GM23338 (cell line): ENCODE results near the gene GLRA1. TPM values are rescaled to one million over a fixed set of nuclear protein-coding genes. Genes with fewer than 3 reads are reported as not detected.

Source experiments
- CTCF ChIP-seq, 2 experiments: fragments of 200-600 bp in 1 of 2; sonication (generic) in 1 of 2; conservative IDR thresholded peaks; 2 replicates each; pipeline versions ENCODE4 v1.5.1 to v1.6.1; 2016 to 2017; ENCODE audit warnings: antibody characterized with exemption in 2 of 2, low read depth in 2 of 2, mild to moderate bottlenecking in 2 of 2, moderate library complexity in 1 of 2
- EZH2 ChIP-seq: fragments of 200-600 bp; sonication (generic); IDR thresholded peaks from one replicate; pipeline ENCODE4 v1.8.0; 2017; ENCODE audit warnings: antibody characterized with exemption, mild to moderate bottlenecking, low read depth; ENCODE audit not compliant: unreplicated experiment
- EZH2phosphoT487 ChIP-seq: fragments of 200-600 bp; sonication (generic); IDR thresholded peaks from one replicate; pipeline ENCODE4 v1.8.1; 2018; ENCODE audit warnings: antibody characterized with exemption; ENCODE audit not compliant: unreplicated experiment
- JUNB ChIP-seq: IDR thresholded peaks from one replicate; pipeline ENCODE4 v1.6.1; 2016; ENCODE audit warnings: antibody characterized with exemption; ENCODE audit not compliant: unreplicated experiment
- NANOG ChIP-seq: IDR thresholded peaks from 2 replicates; pipeline ENCODE4 v1.6.1; 2016; ENCODE audit warnings: antibody characterized with exemption, borderline replicate concordance
- STAT1 ChIP-seq: IDR thresholded peaks from one replicate; pipeline ENCODE4 v1.6.1; 2016; ENCODE audit warnings: antibody characterized with exemption; ENCODE audit not compliant: unreplicated experiment
- ZNF114 ChIP-seq: fragments of 250-450 bp; sonication (Bioruptor Pico); IDR thresholded peaks from 2 replicates; pipeline ENCODE4 v1.5.0; 2020; ENCODE audit warnings: mild to moderate bottlenecking, moderate library complexity
- ZNF462 ChIP-seq: fragments of 250-450 bp; sonication (Bioruptor Pico); IDR thresholded peaks from 2 replicates; pipeline ENCODE4 v1.5.0; 2020; ENCODE audit warnings: mild to moderate bottlenecking, moderate library complexity
- polyA plus RNA-seq: library from polyadenylated mRNA; unstranded; fragments of >200 nt; fragmentation: Nextera tagmentation; extraction: Ambion mirVana; gene quantifications from 2 replicates; pipeline ENCODE4 v1.2.1, GENCODE V29; 2016
- total RNA-seq: library from RNA; depleted of rRNA; stranded (reverse); fragments of >200 nt; shearing (Covaris generic); gene quantifications from 2 replicates; pipeline ENCODE4 v1.2.3, GENCODE V29; 2014

Gene GLRA1
- total and polyA plus RNA-seq, 2 experiments from 2014 or later, result not detected

DNA sequence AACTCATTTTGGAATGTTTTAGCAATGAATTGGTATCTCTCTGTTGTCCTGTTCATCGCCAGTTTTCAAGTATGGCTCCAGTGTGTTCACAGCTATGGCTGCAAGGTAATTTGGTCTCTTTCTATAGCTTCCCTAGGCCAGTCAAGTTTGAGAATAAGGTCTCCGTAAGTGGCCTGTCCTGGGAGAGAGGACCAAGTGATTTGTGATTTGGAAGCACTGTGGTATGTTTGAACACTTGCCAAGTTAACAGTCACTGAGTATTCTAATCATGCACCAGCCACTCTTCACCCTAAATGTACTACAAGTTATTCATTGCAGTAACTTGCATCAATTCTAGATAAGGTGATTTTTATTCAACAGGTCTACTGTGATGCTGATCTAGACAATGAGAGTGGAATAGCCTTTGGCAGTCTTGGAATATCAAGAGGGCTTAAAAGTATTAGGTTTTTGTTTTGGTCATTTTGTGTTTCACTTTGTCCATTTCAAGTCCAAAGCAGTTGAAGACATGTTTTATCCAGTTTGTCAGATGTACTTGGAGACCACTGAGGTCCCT lies 111.8 kb downstream of the GLRA1 start (continued):
- TF ChIP-seq ZNF462 (CRISPR knock-in tag) (no peak), EZH2phosphoT487 (no peak), NANOG (no peak), STAT1 (no peak), EZH2 (no peak), ZNF114 (CRISPR knock-in tag) (no peak), CTCF (conservative IDR thresholded peaks at IDR 0.05; ENCODE audit: low read depth in 2 of 2) (no peak), JUNB (no peak)
